ENCODE measurements around the gene CCDC148. TPM values are rescaled to one million over a fixed set of nuclear protein-coding genes. Genes with fewer than 3 reads are reported as not detected.

CCDC148 gene
- total and polyA plus RNA-seq, 10 of the 15 experiments (the other 5 are each of a cell fraction or from before 2014, with no cell fraction given) = 0.07 to 0.30 (median 0.18) TPM; not detected in 7

DNA sequence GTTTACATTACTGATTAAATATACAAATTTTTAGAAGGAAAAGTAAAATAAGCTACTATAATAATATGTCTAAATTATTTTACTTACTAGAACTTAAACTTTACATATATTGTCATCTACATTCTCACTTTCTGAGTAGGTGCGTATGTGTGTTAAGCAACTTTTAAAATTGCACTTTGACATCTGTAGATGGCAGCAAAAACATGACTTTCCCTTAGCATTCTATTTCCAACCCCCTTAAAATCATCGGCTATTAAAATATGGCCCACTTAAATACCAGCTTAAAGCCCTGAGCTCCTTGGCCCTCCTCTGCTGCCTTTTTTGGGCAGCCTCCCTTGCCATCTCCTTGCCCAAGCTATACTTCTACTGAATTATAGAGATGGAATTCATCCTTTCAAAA is 276.9 kb downstream of the CCDC148 start (continued):
- no peak for TF ChIP-seq SPI1 (IDR thresholded peaks at IDR 0.05; ENCODE audit: borderline replicate concordance, insufficient read depth, low read depth, low read length)
- no peak for TF ChIP-seq FOXK2 (IDR thresholded peaks at IDR 0.05)
- TF ChIP-seq, protein P1, sequence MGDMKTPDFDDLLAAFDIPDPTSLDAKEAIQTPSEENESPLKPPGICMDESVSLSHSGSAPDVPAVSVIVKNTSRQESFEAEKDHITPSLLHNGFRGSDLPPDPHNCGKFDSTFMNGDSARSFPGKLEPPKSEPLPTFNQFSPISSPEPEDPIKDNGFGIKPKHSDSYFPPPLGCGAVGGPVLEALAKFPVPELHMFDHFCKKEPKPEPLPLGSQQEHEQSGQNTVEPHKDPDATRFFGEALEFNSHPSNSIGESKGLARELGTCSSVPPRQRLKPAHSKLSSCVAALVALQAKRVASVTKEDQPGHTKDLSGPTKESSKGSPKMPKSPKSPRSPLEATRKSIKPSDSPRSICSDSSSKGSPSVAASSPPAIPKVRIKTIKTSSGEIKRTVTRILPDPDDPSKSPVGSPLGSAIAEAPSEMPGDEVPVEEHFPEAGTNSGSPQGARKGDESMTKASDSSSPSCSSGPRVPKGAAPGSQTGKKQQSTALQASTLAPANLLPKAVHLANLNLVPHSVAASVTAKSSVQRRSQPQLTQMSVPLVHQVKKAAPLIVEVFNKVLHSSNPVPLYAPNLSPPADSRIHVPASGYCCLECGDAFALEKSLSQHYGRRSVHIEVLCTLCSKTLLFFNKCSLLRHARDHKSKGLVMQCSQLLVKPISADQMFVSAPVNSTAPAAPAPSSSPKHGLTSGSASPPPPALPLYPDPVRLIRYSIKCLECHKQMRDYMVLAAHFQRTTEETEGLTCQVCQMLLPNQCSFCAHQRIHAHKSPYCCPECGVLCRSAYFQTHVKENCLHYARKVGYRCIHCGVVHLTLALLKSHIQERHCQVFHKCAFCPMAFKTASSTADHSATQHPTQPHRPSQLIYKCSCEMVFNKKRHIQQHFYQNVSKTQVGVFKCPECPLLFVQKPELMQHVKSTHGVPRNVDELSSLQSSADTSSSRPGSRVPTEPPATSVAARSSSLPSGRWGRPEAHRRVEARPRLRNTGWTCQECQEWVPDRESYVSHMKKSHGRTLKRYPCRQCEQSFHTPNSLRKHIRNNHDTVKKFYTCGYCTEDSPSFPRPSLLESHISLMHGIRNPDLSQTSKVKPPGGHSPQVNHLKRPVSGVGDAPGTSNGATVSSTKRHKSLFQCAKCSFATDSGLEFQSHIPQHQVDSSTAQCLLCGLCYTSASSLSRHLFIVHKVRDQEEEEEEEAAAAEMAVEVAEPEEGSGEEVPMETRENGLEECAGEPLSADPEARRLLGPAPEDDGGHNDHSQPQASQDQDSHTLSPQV (IDR thresholded peaks at IDR 0.05) = no peak
- TF ChIP-seq, protein P2, sequence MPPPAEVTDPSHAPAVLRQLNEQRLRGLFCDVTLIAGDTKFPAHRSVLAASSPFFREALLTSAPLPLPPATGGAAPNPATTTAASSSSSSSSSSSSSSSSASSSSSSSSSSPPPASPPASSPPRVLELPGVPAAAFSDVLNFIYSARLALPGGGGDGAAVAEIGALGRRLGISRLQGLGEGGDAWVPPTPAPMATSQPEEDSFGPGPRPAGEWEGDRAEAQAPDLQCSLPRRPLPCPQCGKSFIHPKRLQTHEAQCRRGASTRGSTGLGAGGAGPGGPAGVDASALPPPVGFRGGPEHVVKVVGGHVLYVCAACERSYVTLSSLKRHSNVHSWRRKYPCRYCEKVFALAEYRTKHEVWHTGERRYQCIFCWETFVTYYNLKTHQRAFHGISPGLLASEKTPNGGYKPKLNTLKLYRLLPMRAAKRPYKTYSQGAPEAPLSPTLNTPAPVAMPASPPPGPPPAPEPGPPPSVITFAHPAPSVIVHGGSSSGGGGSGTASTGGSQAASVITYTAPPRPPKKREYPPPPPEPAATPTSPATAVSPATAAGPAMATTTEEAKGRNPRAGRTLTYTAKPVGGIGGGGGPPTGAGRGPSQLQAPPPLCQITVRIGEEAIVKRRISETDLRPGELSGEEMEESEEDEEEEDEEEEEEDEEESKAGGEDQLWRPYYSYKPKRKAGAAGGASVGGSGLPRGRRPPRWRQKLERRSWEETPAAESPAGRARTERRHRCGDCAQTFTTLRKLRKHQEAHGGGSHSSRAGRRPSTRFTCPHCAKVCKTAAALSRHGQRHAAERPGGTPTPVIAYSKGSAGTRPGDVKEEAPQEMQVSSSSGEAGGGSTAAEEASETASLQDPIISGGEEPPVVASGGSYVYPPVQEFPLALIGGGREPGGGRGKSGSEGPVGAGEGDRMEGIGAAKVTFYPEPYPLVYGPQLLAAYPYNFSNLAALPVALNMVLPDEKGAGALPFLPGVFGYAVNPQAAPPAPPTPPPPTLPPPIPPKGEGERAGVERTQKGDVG (CRISPR knock-in tag; IDR thresholded peaks at IDR 0.05) = no peak

DNA sequence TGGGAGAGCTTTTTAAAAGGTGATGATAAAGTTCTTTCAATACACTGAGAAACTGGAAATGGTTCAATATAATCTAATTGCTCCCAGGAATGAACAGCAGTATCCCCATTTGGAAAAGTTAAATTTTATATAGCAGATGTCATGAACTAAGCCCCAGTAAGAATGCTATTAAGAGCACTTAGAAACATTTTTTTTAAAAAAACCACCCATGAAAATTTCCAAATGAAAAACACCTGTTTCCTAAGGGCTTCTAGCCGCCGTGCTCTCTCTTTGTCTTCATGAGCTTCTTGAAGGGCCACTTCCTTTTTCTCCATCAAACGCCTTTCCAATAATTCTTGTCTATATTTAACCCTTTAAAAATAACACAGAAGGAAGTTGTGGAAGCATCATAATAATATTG is 277.9 kb downstream of the CCDC148 start:
- TF ChIP-seq RUNX3 (IDR thresholded peaks at IDR 0.05; ENCODE audit: low read length) = no peak
- no peak for TF ChIP-seq NFYA (IDR thresholded peaks at IDR 0.05; ENCODE audit: borderline replicate concordance, low read depth, low read length)
- TF ChIP-seq ZNF217 (IDR thresholded peaks at IDR 0.05) = no peak
- Histone ChIP-seq H3K27me3 (replicated peaks in 1 of 2; ENCODE audit: control insufficient read depth in 2 of 2, insufficient read depth in 2 of 2, low read length in 1 of 2) (no peaks in the 10 kb centered on the region; a peak in 1 of 4 replicates), H3K9ac (ENCODE audit: control insufficient read depth, insufficient read depth, low read length) (no peak overlapping the region), H3K9me3 (replicated peaks; ENCODE audit: control insufficient read depth, insufficient read depth, low read length) (no peaks in the 10 kb centered on the region), H3K79me2 (ENCODE audit: control insufficient read depth, insufficient read depth, low read length) (no peaks in the 10 kb centered on the region), H3K36me3 (ENCODE audit: control insufficient read depth in 2 of 2, insufficient read depth in 2 of 2, low read length in 1 of 2) (no peaks in the 10 kb centered on the region), H4K20me1 (ENCODE audit: control insufficient read depth, insufficient read depth) (no peaks in the 10 kb centered on the region), H3K4me1 (ENCODE audit: control insufficient read depth, insufficient read depth, low read length) (no peaks in the 10 kb centered on the region), H3K4me3 (no peak overlapping the region), H3K27ac (ENCODE audit: control insufficient read depth, insufficient read depth) (no peak overlapping the region), H3K4me2 (ENCODE audit: control insufficient read depth, insufficient read depth) (no peak overlapping the region), H2AFZ (ENCODE audit: control insufficient read depth, low read depth, low read length) (no peak overlapping the region)
- FAIRE-seq = no peak
- ATAC-seq = no peak
- CTCF ChIA-PET = interaction anchor here (0.7 to 4.8 kb wide), 7 partner anchors 11 to 876 kb away, joined by 3 to 37 read pairs (median 11); no protein-coding TSS in a partner anchor
- POLR2A ChIA-PET = no interaction called here
- no peak for DNase-seq (ENCODE audit: low read depth, low spot score)
- intact Hi-C loops (cut with micrococcal nuclease; ENCODE audit: unreplicated experiment) = loop anchor here (1.0 to 2.0 kb wide), 2 partner anchors 566 to 575 kb away; no protein-coding TSS in a partner anchor
- BruUV-seq (replicated peaks) = no TSS peak
- SMC1A ChIA-PET (ENCODE audit: uncharacterized antibody, unreplicated experiment) = interaction anchor here (1.1 to 3.3 kb wide), 5 partner anchors 249 to 570 kb away, joined by 3 to 11 read pairs (median 6); no protein-coding TSS in a partner anchor
- WGBS (ENCODE audit: insufficient coverage, insufficient replicate concordance, low lambda C conversion rate, missing lambda C conversion rate) = 23% methylated on average over 3 of the region's 3 CpGs
- RAD21 ChIA-PET (ENCODE audit: unreplicated experiment) = no interaction called here
- in situ Hi-C loops (cut with MboI) = no loop called here
